Stimulated activated CD4-positive, alpha-beta T cell treated with anti-CD3 and anti-CD28 coated beads, Interleukin-12 subunit alpha, Interleukin-12 subunit beta, amount 100 ng/mL, for 24 hours (primary cell): ENCODE results near the gene PACS2.
"Not testable (repeated sequence)": the region's sequence is repeated elsewhere in the genome, so short reads cannot be mapped to it uniquely, and the experiment has no call there.

Experiments
- DNase-seq, 2 experiments: peaks; one replicate each; pipeline ENCODE4 v3.0.0-alpha.2; 2020; ENCODE audit warnings: low read depth in 2 of 2

The PACS2 gene

DNA sequence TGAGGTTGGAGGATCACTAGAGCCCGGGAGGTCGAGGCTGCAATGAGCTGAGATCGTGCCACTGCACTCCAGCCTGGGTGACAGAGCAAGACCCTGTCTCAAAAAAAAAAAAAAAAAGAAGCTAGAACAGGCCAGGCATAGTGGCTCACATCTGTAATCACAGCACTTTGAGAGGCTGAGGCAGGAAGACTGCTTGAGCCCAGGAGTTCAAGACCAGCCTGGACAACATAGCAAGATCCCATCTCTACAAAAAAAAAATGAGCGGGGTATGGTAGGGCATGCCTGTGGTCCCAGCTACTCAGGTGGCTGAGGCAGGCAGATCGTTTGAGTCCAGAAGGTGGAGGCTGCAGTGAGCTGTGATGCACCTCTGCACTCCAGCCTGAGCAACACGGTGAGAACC, 25.6 kb upstream of the PACS2 start:
- not testable (repeated sequence) for DNase-seq

DNA sequence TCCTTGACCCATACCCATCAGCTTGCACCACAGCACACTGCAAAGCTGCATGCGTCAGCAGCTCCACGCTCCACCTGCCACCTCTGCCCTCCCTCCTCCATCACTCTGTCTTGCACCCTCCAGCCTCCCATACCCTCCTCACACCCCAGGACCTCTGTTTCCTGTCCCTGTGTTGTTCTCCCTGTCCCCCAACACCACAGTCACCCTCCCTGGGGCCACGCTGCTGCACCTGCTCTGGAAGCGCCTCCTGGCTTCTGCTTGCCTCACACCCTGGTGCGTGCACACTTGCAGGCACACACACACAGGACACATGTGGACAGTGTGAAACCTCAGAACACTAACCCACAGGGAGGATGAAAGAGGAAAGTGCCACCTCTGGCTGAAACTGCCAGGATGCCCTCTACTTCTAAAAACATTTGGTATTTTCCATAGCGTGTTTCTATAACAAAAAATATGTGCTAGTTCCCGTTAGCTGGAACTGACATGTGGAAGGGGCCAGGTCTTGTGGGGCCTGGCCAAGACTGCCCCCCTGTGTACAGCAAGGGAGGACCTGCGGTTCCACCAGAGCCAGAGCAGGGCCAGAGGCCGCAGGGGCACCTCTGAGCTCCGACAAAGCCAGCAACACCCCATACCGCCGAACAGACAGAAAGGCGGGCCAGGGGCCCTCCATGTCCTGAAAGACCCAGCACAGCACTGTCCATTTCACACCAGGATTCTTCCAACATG, 23.8 kb upstream of the PACS2 start:
- DNase-seq, result no peak

DNA sequence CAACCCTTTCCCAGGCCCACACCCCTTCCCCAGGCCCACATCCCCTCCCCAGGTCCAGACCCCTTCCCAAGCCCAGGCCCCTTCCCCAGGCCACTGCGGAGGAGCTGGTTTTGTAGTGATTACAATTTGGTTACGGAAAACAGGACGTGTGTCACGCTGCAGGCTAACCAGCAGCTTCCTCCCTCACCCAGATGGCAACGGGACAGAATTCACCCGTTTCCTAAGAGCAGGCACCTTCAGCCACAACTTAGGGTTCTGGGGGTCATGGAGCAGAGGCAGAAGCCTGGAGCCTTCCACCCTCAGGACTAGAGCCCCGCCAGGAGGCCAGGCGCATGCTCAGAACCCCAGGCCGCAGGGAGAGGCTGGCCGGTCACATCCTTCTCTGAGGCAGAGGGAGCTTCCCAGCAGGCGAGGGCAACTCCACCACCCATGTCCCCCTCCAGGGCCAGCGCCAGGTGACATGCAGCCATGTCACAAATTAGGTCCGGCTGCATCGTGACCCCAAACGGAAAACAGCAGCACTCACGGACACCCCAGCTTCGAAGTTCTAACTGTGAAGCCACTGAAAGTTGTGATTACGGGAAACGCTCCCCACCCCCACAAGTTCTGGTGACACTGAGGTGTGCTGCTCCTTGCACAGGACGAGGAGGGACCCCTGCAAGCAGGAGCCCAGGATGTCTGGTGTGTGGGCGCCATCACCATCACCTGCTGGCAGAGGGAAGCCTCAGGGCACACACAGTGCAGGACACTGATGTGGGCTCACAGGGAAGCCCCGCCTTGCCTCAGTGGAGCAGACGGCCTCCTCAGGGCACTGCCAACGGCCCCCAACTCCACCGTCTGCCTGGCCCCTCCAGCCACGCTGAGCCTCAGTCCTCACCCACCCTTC, 21.5 kb upstream of the PACS2 start:
- DNase-seq, result no peak

DNA sequence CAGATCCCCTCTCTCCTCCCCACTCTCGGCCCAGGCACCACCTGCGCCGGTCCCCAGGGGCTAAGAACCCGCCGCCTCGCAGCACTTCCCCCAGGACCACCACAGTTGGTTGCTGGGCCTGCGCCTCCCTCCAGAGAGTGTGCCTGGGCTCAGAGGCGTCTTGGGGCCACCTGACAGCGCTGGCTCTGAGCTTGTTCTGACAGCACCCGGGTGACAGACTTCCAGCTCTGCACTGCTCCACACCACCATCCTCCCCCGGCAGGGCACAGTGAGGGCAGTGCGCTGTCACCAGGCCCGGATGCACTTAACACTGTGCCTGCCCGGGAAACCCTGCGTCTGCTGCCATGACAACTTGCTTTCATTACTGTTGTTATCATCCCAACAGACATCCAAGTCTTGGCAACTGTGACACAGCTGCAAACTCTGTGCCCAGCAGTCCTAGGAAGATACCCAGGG, 20.4 kb upstream of the PACS2 start:
- peak in 1 of 2 experiments; percentile 36 for DNase-seq

DNA sequence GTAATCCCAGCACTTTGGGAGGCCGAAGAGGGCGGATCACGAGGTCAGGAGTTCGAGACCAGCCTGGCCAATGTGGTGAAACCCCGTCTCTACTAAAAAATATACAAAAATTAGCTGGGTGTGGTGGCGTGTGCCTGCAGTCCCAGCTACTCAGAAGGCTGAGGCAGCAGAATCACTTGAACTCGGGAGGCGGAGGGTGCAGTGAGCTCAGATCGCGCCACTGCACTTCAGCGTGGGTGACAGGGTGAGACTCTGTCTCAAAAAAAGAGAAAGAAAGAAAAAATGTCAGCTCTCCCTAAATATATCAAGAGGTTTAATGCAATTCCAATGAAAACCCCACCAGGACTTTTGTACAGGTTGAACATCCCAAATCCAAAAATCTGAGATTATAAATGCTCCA, 17.2 kb upstream of the PACS2 start:
- DNase-seq, result not testable (repeated sequence)

DNA sequence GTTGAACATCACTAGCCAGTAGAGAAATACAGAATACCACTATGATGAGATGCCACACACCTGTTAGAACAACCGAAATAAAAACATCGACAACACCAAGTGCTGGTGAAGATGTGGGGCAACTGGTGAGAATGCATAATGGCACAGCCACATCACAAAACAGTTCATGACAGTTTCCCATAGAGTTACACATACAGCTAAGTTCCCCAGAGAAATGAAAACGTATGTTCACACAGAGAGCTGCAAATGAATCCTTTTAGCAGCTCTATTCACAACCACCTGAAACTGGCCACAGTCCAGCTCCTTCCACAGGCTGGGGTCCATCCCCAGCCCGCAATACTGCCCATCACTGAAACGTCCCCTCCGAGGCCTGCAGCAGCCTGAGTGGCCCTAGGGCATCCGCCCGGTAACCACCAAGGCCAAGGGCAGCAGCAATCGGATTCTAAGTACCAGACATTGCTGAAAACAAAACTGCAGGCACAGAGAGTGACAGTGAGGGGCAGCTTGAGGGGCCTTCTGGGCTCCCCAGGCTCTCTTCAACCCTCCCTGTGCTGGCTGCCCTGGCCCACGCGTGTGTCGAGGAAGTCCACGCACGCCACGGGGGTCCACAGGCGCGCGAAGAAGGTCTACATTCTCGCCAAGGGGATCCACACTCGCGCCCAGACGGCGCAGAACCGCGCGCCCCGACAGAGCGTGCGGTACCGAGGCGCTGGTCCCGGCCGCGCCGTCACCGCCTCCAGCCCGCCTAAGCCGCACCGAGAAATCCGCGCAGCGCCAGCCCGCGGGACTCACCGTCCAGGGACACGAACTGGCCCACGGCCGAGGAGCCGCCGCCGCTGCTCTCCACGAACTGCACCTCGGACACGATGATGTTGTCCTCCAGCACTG, 14.7 kb upstream of the PACS2 start:
- DNase-seq, result peak in 1 of 2 experiments; percentile 16

DNA sequence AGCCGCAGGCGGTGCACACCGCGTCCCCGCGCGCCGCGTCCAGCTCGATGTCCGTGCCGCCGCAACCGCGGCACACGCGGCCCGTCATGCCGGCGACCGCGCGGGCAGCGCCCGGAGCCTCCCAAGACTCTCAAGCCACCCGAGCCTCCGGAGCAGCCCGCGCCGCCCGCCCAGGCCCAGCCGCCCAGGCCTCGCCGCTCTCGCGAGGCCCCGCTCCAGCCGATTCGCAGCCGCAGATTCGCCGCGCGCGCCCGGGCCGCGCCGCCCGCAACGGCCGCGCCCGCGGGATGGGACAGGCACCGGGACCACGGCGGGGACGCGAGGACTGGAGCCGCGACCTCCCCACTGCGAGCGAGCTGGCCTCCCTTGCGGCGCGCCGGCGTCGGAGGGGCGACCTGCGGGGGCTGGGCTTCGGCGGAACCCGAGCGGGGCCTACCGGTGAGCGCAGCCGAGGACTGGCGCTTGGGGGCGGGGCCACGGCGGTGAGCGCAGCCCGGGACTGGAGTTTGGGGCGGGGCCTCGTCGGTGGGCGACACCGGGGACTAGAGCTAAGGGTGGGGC, 13.9 kb upstream of the PACS2 start, which contains the start of gene BRF1:
Gene BRF1 (minus strand): TSS at position 460 of the 561 bp plus-strand sequence. CDS start 372 bp downstream, at position 88.
- peak; percentile 91 to 96 for DNase-seq

DNA sequence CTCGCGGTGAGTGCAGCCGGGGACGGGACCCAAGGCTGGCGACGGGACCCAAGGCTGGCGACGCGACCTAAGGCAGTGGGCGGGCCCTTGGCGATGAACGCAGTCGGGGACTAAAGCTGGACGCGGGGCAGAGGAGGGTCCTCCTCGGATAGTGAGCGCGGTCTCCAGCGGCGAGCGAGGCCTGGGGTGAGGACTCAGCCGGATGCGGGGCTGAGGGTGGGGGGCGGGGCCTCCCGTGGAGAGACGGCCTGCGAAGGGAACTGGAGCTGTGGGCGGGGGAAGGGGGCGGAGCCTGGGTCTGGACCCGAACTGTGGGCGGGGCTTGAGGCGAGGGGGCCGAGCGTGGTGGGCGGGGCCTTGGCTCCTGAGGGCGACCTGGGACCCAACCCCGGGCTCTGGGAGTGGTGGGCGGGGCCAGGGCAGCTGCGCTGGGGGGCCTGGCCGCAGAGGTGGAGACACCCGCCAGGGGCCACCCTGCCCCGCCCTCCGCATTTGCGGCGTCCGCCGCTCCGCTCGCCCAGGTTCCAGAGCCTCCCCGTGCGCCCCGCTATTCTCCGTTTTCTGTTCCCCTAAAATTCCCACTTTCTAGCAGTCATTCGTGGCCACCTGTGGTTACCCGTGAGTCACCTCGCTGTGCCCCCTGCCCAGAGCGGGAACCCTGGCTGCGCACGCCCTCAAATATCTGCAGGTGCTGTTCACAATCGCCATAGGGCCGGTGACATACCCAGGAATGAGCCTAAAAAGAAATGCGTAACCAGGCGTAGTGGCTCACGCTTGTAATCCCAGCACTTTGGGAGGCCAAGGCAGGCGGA, 13.2 kb upstream of the PACS2 start:
- peak; percentile 96 to 100 for DNase-seq

DNA sequence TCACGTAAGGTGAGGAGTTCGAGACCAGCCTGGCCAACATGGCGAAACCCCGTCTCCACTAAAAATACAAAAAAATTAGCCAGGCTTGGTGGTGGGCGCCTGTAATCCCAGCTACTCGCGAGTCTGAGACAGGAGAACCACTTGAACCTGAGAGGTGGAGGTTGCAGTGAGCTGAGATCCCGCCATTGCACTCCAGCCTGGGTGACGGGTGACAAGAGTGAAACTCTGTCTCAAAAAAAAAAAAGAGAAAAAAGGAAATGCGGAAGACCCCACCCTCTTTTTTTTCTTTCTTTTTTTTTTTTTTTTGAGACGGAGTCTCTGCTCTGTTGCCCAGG, 12.7 kb upstream of the PACS2 start:
- not testable (repeated sequence) for DNase-seq

DNA sequence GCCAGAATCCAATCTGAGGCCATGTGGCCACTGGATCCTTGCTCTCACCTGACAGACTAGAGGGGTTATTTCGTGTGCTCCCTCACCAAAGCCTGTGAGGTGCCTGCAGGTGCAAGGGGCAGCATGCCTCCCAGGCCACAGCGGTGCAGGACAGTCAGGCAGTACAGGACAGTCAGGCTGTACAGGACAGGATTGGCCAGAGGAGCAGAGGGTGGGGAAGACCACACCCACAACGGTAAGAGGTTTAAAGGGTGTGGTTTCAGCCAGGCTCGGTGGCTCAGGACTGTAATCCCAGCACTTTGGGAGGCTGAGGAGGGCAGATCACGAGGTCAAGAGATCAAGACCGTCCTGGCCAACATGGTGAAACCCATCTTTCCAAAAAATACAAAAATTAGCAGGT, 10.6 kb upstream of the PACS2 start:
- no peak for DNase-seq

DNA sequence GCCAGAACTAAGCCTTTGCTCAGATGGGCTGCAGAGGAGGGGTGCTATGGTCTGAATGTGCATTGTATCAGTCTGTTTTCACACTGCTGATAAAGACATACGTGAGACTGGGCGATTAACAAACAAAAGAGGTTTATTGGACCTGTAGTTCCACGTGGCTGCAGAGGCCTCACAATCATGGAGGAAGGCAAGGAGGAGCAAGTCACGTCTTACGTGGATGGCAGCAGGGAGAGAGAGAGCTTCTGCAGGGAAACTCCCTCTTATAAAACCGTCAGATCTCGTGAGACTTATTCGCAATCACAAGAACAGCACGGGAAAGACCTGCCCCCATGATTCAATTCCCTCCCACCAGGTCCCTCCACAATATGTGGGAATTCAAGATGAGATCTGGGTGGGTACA, 10.0 kb upstream of the PACS2 start:
- DNase-seq, result no peak

DNA sequence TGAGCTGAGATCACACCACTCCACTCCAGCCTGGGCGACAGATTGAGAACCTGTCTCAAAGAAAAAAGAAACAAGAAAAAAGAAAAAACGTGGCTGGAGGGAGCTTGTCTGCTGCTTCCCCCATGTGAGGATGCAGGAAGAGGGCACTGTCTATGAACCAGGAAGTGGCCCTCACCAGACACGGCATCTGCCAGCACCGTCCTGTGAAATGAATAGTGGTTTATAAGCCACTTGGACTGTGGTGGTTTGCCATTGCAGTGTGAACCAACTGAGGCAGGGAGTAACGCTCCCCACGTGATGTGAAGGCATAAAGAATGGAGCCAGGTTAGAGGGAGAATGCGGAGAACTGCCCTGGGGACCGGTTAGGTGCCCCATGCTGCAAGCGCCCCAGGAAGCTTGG, 9.2 kb upstream of the PACS2 start:
- DNase-seq, result no peak

DNA sequence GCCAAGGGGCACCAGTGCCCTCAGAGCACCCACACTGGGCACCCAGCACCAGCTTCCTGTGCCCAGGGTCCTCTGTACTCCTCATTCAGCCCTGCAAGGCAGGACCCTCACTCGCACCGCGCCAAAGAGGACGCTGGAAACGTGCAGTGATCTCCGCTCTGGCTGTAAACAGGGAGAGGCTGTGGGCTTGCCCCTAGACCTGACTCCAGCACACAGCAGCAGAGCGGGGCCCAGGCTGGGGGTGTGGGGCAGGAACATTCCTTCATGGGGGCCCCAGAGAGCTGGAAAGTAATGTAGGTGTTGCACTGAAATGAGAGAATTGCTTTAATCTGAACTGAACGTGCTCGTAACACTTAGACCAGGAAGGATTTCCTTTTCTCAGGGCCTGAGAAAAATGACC, 8.8 kb upstream of the PACS2 start:
- DNase-seq, result no peak

DNA sequence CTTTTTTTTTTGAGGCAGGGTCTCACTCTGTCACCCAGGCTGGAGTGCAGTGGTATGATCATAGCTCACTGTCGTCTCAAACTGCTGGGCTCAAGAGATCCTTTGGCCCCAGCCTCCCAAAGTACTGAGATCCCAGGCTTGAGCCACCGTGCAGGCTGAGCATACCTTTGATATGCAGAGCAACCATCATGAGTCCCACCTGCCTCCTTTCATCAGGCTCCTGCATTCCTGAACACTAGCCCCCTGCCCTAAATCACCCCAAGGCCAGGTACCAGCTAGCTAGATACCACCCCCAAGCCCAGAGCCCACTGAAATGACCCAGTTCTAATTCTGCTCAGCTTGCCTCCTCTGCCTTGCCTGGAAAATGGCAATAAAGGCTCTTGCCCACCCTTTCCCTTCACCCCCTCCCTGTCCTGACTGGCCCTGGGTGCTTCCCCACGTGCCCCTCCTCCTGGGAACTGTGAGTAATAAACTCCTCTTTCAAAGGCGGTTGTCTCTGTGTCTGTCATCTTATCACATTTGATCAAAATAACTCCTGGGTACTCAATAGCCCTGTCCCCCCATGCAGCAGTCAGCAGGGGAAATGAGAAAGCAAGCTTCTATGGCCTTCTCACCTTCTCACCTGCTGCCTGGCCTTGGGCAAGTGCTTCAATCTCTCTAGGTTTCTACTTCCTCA, 7.4 kb upstream of the PACS2 start:
- no peak for DNase-seq

DNA sequence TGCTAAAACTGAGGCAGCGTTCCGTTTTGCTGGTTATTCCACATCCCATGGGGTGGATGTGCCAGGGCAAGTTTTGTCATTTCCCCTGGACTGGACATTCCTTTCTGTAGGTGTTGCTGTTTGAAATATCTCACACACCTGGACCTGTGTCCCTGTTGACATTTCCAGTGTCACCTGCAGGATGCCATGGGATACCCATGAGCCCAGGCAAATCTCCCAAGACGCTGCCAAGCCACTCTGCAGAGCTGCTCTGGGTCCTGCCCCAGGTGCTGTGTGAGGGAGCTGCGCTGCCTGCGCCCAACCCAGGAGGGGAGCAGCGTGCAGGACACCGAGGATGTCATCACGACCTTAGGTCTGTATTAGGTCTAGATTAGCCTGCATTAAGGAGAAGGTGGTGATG, 5.2 kb upstream of the PACS2 start:
- DNase-seq, result no peak

DNA sequence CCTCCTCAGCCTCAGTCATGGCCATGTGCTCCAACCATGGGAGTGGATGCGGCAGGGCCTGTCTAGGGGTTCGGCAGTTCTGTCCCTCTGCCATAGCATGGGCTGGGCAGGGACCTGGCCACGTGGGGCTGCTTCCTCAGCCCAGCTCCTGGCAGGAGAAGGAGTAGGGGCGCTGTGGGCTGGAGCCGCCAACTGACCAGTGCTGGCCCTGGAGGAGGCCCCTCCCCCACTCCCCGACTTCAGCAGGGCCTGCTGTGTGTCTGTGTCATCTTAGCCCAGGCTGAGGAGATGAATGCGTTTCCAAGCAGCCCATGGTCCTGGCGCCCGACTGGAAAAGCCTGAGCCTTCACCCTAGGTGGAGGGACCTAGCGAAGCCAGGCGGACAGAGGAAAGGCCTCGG, 2.7 kb upstream of the PACS2 start:
- DNase-seq, result no peak

DNA sequence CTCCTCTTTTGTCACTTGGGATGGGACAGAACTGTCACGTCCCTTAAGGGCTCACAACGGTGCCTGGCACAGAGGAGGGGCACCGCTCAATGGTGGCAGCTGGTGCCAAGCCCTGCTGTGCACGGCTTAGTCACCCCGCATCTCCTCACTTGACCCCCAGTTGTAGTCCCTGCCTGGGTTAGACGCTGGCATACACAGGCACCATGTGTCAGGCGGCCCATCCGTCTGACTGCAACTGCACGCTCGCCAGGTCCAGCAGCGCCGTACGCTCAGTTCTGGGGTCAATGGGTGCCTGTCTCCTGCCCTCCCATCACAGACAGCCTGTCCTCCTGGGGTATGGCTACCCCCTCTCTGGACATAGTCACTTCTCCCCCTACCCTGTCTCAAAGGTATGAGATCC, 1.6 kb upstream of the PACS2 start:
- no peak for DNase-seq

DNA sequence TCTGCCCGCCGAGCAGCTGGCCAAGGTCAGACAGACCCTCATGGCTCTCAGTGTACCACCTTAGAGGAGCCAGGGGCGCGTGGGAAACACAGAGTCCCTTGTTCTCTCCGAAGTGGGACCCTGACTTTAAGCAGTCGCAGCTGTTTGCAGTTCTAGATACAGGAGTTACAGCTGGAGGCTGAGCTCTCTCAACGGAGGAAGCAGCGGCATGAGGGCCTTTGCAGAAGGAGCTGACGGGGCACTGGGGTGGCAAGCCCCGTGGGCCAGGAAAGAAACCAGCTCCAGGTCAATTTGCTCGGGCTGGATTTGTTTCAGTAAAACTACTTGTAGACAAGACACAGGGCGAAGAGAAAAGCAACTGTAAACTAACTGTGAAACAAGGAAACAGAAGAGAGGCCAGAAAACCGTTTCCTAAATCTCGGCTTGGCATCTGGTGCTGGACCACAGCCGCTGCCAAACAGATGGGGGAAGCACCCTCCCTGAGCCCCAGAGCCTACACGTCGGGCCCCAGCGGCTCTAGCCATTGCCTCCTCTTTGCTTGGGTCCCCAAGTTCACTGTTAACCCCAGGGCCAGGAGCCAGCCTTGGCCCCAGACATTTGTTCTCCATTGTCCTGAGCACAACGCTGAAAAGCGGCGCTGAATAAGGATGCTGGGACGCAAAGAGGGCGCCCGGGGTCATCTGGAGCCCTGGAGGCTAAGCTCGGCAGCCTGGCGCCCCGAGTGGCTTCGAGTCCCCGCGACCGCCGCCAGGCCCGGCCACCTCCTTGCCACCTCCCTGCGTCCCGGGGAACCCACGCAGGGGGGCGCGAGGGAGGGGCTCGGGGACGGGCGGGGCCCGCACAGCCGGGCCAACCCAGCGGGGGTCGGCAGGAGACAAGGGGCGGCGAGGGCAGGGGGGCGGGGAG, 914 bp upstream of the PACS2 start:
- DNase-seq, result no peak

DNA sequence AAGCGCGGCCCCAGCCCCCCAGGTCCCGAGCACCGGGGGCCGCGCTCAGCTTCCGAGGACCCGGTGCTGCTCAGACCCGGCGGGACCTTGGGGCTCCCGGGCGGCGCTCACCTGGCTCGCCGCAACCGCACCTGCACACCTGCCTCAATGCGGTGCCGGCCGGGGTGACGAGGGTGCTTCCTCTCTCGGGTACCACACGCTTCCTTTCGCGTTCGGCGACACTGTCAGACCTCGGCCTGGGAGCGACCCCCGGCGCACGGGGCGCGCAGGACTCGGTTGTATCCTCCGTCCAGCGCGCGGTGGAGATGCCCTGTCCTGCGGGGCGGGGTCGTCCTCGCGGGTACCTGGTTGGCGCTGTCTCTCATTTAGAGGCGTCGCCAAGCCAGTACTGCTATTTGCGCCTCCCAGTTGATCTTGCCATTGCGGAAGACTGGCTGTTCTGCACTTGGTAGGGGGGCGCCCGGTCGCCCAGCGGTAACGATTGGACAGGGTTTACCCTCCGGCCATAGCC, 718 bp downstream of the PACS2 start:
- no peak for DNase-seq
